A204.1 (cell line): ENCODE measurements around the gene OR51M1.
"Not testable (repeated sequence)": the region's sequence is repeated elsewhere in the genome, so short reads cannot be mapped to it uniquely, and the experiment has no call there.

Source experiments
- FAIRE-seq: peaks from 2 replicates; lab custom pipeline; 2012; peaks lifted over from hg19 to GRCh38; lab: Jason Lieb, UNC

The OR51M1 gene, protein sequence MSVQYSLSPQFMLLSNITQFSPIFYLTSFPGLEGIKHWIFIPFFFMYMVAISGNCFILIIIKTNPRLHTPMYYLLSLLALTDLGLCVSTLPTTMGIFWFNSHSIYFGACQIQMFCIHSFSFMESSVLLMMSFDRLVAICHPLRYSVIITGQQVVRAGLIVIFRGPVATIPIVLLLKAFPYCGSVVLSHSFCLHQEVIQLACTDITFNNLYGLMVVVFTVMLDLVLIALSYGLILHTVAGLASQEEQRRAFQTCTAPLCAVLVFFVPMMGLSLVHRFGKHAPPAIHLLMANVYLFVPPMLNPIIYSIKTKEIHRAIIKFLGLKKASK

DNA sequence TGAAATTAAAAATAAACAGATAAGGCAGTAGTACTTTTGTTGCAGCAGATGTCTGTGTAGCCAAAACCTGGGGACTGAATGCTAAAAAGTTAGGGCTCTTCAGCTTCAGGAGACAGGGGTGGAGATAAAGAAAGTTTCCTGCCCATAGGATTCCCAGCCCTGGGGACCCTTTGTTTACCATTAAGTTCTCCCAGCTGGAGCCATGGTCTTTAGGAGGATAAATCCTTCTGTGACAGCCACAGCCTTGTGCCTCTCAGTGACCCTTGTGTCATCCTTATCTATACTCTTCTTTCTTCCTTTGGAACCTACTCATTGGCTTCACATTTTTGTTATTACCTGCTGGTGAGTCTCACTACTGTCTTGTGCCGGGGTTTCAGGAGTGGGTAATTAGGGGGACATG, at the start of gene OR51M1:
Gene OR51M1, plus strand, starts transcription at position 237 of the 400 bp plus-strand sequence. CDS start 5,587 bp downstream, outside the sequence.
- FAIRE-seq = no peak

DNA sequence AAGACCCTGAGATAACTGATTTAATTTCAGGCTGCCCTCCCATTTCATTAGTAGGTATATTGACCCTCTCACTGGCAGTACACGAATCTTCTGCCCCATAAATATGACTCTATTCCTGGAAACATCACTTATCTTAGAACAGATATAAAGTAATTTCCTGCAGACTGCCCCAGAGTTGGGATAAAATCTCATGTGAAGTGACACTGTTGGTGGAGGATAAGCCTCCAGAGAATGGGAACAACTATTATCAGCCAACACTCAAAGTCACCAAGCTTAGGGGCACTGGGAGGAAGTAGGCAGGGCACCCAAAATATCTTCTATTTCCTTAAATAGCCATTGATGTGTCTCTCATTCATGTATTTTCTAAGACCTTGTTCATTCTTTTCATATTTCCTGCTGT, 48.4 kb upstream of the OR51M1 start:
- no peak for FAIRE-seq

DNA sequence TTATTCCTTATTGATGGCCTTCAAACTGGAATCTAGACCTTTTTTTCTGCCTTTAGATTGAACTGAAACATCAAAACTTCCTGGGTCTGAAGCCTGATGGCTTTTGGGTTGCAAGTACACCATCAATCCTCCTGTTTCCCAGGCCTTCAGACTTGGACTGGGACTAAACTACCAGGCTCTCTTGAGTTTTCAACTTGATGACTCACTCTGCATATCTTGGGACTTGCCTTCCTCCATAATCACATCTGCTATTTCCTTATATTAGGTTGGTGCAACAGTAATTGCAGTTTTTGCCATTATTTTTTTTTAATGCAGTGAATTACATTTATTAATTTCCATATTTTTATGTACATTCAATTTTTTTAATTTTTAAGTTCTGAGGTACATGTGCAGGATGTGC, 47.3 kb upstream of the OR51M1 start:
- no peak for FAIRE-seq

DNA sequence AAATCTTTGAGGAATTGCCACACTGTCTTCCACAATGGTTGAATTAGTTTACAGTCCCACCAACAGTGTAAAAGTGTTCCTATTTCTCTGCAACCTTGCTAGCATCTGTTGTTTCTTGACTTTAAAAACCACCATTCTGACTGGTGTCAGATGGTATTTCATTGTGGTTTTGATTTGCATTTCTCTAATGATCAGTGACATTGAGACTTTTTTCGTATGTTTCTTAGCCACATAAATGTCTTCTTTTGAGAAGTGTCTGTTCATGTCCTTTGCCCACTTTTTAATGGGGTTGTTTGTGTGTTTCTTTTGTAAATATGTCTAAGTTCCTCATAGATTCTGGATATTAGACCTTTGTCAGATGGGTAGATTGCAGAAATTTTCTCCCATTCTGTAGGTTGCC, 46.4 kb upstream of the OR51M1 start:
- FAIRE-seq = not testable (repeated sequence)

DNA sequence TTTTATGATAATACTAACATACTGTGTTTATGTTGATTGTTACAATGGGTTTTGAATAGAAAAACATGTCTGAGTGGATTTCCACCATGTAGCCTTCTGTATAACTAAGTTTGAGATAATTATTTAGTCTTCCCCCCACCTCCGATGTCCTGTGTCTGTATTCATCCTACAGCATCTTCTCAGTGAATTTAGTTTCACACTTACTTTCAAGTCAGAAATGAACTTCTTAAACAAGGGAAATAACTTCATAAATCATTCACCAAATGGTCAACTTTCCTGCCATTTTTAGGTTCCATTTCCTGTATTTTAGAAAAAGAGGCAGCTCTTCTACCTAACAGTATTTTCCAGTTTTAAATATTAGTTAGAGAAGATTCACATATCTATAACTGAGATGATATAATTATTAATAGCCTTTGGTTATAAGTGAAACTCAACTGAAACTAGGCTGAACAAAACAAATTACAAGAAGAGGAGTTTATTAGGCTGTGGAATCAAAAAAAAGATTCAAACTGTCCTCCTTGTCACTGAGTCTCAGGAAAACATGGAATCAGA, 43.8 kb upstream of the OR51M1 start:
- FAIRE-seq = no peak

DNA sequence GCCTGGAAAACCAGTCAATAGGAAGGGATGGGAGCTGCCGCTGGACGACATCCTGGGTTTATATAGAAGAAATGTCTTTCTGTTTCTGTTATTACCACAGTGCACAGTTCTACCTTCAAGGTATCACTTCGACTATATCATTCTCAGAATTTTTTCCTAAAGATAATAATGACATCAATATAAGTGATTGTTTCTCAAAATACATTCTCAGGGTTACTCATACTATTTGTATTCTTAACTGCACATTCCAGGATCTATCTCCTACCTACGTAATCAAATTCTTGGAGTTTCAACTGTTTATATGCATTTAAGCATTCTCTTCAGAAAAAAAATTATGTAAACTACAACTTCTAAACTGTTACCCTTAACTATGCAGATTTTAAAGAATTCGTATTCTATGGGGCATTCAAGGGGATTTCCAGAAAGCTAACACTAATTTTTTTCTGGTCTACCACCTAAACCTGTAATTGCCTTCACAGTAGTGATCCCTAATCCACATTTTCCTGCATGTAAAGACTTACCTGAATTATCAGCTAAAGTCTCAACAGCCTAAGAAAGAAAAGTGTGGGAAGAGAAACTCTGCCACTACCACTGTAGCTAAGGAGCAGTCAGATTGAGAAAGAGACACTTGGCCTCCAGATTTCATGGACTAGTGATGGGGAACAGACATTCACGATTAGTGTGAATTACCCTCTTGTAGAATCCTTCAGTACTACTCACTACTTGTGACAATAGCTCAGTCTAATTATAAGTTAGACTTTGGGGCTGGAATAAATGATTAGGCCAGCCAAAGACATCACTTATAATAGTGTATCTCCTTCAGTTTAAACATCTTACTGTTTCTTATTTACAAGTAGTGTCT, 39.9 kb upstream of the OR51M1 start, which contains the start of gene OR51B5:
Gene OR51B5, minus strand, starts transcription at position 51 of the 862 bp plus-strand sequence. Its CDS starts 0 bp downstream, at position 51.
- no peak for FAIRE-seq

DNA sequence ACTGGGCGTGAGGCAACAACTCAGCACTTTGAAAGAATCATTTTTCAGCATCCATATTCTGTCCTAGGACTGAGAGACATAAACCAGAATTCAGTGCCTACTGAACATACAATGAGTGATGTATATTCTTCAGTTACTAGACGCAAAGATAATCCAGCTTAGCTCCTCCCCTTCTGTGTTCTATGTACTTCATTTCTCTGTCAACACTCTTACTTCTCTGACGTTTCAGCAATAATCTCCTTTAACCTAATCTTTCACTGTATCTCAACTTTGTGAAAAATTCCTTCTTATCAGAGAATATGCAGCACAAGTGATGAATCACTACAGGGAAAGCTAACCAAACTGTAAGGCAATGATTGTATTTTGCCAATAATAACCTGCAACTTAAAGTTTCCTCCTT, 37.8 kb upstream of the OR51M1 start:
- no peak for FAIRE-seq

DNA sequence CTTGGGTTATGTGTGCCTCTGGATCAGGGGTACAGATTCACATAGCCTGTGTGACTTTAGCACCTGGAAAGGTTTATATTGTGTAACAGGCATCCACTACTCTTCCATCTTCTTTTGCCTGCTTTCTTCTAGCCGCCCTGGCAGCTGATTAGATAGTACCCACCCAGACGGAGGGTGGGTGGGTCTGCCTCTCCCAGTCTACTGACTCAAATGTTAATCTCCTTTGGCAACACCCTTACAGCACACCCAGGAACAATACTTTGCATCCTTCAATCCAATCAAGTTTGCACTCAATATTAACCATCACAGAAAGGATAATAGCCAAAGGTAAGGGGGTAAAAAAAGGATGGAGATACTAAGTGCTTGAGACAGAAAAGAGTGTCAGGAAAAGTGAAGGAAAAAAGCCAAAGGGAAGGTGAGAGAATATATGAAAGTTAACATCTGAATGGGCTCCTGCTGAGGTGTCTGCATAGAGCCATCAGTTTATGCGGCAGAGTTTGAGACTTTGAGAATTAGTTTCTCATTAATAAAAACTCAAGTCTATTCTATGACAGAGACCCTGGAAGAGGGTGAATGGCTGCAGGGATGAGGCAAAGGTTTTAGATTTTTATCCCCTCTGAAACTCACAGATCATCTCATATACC, 34.9 kb upstream of the OR51M1 start:
- no peak for FAIRE-seq

DNA sequence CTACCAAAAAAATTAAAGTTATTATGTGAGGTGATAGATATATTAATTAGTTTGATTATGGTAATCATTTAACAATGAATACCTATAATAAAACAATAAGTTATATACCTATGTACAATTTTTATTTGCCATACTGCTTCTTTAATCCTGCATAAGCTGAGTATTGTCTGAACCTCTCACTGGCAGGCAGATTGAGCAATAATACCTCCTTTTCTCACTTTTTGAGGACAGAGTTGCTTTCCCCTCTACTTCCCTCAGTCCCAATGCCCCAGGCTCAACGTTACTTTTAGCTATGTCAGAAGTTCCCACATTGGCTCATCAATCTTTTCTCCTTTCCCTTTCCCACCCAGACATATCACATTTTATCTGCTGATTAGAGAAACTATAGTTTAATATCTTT, 34.1 kb upstream of the OR51M1 start:
- no peak for FAIRE-seq

DNA sequence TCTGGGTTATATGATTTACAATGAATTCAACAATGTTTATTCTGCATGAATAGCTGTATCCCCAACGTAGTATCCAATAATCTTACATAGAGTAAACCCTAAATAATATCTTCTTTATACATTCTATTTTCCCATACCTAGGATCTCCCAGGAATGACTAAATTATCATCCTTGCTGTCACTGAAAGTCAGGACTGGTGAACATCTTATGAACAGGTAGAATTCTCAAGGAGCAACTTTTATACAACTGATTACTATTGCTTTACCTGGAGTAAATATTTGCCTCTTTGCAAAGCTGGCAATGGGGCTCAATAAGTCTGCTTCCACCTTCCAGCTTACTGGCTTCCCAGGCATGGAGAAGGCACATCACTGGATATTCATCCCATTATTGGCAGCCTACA, 32.4 kb upstream of the OR51M1 start, which contains the start of gene OR51B6:
Gene OR51B6, plus strand, starts transcription at position 301 of the 400 bp plus-strand sequence. Its CDS starts 0 bp downstream, at position 301.
- FAIRE-seq = no peak

DNA sequence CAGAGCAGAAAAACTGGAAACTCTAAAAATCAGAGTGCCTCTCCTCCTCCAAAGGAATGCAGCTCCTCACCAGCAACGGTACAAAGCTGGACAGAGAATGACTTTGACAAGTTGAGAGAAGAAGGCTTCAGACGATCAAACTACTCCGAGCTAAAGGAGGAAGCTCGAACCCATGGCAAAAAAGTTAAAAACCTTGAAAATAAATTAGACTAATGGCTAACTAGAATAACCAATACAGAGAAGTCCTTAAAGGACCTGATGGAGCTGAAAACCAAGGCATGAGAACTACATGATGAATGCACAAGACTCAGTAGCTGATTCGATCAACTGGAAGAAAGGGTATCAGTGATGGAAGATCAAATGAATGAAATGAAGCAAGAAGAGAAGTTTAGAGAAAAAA, 27.6 kb upstream of the OR51M1 start:
- not testable (repeated sequence) for FAIRE-seq

DNA sequence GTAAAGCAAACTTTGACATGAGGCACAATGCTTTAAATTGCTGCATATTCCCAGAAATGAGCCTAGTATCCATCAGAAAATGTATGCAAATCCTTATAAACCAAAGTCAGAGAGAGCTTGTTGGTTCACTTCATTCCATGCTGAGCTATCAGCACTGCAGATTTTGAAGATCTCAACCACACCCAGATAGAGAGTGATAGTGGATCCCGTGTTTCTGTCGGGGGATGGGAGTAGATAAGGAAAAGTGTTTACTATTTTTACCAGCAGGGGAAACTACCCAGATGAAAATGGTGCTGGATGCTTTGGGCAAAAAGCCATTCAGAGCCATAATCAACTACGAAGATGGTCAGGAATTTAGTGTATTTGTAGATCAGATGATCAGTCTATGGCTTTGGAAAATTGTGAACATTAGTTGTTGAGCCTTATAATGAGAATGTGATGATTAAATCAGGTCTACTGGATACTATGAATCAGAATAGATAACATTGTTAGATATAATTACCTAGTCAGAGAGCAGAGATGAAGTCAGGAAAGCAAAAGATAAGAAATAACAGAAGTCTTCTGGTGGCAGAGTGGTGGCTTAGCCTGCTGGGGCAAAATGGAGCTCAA, 21.5 kb upstream of the OR51M1 start:
- FAIRE-seq = no peak

DNA sequence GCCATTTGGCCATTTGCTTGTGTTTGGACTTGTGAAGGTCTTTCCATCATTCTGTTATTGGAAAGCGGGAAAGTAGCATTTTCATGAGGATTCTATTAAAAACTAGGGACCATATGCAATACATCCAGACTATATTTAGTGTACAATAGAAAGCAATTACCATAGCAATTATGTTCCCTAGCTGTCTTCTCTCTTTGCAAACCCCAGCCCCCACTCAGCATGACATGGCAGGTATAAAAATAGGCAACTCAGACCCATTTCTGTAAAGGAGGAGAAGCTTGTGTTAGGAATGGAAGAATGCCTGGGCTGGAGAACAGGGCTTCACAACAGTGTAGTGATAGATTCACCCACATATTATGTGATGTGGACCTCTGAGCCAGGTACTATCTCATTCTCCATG, 19.9 kb upstream of the OR51M1 start:
- FAIRE-seq = no peak

DNA sequence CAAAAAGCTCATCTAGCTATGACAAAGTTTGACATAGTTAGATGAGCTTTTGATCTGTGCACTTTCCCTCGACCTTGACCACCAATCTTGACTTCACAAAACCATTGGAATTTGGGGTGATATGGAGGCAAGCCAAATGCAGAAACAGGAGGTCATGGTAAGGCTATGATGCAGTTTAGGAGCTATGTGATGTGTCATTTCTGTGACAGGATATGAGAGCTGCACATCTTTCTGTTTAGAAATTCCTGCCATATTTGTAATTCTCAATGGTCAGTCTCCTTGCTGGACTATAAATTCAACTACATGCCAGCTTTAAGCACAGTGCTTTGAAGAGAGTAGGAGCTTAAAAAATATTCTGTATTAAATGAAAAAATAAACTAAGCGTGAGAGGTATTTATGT, 19.4 kb upstream of the OR51M1 start:
- no peak for FAIRE-seq

DNA sequence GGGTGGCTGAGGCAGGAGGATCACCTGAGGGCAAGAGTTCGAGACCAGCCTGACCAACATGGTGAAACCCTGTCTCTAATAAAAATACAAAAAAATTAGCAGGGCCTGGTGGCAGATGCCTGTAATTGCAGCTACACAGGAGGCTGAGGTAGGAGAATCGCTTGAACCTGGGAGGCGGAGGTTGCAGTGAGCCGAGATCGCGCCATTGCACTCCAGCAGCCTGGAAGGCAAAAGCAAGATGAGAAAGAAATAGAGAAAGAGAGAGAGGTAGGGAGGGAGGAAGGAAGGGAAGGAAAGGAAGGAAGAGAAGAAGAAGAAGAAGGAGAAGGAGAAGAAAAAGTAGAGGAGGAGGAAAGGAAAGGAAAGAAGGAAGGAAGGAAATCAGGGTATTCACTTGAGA, 17.2 kb upstream of the OR51M1 start:
- not testable (repeated sequence) for FAIRE-seq

DNA sequence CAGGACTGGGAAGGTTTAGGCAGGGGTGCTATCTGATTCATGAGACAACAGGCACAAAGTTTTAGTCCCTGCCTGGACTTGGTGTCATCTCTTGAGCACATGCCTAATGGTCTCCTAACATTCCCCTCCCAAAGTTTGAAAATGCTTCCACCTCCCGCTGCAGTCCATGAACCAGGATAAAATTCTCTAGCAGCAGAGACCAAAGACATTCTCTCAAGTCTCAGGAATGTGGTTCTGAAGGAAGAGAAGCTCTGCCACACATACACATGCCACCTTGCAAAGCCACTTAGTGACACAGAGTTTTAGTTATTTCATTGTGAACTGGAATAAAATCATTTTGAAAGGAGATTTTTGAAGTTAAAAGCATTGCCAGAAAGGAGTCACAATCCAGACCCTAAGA, 16.8 kb upstream of the OR51M1 start:
- no peak for FAIRE-seq

DNA sequence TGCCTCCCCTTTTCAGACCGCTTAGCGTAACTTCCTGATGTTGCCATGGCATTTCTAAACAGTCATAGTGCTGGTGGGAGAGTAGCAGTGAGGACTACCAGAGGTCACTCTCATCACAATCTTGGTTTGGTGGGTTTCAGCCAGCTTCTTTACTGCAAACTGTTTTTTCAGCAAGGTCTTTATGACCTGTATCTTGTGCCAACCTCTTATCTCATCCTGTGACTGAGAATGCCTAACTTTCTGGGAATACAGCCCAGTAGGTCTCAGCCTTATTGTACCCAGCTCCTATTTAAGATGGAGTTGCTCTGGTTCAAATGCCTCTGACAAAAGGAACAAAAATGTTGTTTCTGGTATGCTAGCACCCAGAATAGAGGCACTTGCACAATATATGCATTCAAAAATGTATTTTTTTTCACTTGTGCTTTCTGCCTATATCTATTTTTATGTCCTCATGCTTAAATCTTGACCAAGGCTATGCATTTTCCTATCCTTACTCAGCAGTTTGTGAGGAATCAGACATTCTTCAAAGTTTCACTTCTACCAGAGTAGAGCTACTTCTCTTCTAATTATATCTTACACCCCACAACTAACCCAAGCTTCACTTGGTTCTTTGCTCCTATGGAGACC, 16.1 kb upstream of the OR51M1 start:
- no peak for FAIRE-seq

DNA sequence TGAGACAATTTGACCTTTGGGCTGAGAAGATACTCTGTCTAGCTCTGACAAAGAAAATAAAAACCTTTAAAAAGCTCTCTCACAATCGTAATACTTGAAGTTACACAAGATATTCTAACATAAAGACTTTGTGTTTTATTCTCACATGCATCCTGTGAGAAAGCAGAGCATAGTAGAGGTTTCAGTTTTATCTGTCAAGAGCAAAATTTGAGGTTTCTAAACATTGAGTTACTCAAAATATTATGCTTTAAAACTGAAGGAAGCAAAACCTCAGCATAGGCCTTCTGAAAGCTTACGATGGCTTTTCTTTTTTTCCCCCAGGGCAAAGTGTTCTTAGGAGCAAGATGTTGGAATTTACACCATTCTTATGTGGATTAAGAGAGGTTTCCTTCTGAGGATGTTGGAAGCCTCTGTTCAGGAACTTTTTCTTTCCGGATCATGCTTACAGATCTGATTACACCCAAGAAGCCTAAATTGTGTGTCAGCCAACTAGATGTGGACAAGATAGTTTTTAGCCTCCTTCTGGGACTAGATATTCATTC, 15.0 kb upstream of the OR51M1 start:
- no peak for FAIRE-seq

DNA sequence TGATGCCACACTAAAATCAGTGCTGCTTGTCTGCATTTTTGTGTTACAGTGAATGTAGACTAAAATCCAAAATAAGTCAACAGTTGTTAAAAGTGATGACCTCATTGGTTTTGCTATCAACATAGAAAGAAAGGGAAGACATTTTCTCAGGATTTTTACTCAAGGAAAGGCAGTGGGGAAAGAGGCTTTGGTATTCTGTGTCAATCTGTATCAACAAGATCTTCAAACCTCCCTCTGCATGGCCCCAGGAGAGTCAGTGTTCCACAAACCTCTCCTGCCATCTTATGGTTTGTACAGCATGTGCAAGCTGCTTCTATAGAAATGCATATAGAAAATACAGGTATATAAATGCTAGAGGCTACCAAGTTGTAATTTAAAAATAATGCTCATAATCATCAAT, 13.8 kb upstream of the OR51M1 start:
- FAIRE-seq = no peak

DNA sequence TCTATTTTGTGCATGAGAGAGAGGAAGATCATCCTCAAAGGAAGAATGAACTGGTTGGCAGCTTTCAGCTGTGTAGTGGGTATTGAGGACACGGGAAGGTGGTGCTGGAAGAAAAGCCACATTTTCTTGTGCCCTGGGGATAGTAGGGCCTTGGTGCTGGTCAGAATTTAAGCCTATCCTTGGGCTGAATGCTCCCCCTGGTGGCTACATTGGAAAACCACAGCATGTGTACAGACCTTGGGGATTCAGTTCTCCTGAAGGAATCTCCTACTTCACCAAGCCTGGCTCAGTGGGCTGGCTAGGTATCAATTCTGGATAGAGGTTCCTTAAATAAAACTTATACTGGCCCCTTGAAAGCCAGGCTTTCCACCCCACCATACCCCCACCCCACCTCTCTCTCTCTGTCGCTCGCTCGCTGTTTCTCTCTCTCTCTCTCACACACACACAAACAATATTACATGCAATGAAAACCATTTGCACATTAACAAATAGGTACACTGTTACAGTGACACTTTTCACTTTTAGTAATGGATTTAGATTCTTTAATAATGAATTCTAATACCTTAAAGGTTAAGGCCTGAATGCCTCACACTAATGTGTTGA, 2.8 kb upstream of the OR51M1 start:
- FAIRE-seq = no peak

DNA sequence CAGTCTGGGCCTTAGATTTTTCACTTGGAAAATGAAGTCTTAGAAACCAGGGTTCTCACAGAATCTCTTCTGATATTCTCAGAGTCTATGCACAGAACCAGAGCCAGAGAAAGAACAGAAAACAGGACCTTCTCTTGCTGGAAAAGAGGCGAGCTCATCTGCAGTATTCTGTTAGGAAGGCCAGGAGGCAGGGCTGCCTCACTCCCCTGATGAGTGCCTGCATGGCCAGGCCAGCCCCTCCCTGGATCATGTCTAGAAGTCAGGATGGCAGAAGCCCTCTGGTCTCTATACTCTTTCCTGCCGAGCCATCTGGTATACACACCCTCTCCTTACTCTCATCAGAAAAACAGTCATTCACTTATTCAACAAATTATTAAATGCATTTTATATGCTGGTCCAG, 723 bp downstream of the OR51M1 start:
- no peak for FAIRE-seq
